Measurements from ENCODE around the gene GJC3.

GRCh38 chr7:99928994-99929729 lies at the start of gene GJC3:
- peak; percentile 26 to 49 (median 39) for TF ChIP-seq CTCF (IDR thresholded peaks at IDR 0.05)
- TF ChIP-seq EP300 (IDR thresholded peaks at IDR 0.05): no peak
- TF ChIP-seq POLR2A (IDR thresholded peaks at IDR 0.05): no peak
